Stimulated activated memory B cell treated with anti-CD40 and anti-IgM and Interleukin-4, amounts not matched to agents 10 μg/mL and 1 μg/mL and 100 μg/mL, for 72 hours (primary cell): ENCODE measurements around the gene TJP1.

Experiments used
- ATAC-seq: fragments of 150-1000 bp; cut with Tn5 transposase; 2 replicates; pipeline ENCODE4 v1.10.0; 2021
- H3K27ac Mint-ChIP-seq: one replicate; pipeline ENCODE4 v1.8.0; 2022; ENCODE audit warnings: mild to moderate bottlenecking, mixed read lengths
- H3K27me3 Mint-ChIP-seq: one replicate; pipeline ENCODE4 v1.8.0; 2022; ENCODE audit warnings: mixed read lengths
- H3K36me3 Mint-ChIP-seq: one replicate; pipeline ENCODE4 v1.8.0; 2022; ENCODE audit warnings: mixed read lengths
- H3K4me1 Mint-ChIP-seq: one replicate; pipeline ENCODE4 v1.8.0; 2022; ENCODE audit warnings: mixed read lengths
- H3K4me3 Mint-ChIP-seq: one replicate; pipeline ENCODE4 v1.8.0; 2022; ENCODE audit warnings: mild to moderate bottlenecking, moderate library complexity, mixed read lengths
- H3K9me3 Mint-ChIP-seq: one replicate; pipeline ENCODE4 v1.8.0; 2022; ENCODE audit warnings: mixed read lengths

Gene TJP1

DNA sequence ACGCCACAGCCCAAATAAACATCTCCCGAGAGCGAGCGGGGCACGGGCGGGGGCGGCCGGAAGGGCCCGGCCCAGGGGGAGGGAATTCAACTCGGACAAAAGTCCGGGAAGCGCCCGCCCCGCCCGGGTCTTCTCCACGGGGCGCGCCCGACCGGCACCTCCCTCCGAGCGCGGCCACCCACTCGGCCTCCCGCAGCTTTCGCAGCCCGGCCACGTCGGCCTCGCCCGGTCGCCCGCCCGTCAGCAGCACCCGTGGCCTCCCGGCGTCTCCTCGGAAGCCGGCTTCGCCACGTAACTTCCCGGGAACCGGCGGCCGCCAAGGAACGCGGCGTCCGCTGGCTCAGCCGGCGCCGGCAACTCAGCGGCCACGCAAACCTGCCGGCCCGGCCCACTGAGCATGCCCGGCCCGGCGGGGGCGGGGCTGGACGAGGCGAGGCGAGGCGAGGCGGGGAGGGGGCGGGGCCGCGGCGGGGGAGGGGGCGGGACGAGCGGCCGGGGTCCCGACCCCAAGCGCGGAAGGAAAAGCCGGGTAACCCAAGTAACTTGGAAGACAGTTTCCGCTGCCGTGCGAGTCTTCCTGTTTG lies at the start of gene TJP1:
TJP1 (minus strand) TSS at position 369 of the 584 bp plus-strand sequence. CDS start 440 bp downstream, outside the sequence.
- Mint-ChIP-seq H3K9me3 (peaks cover 9% of the 10 kb centered on the region), H3K4me3 (peak within 1 kb of the TSS; percentile 26), H3K27ac (no peak within 1 kb of the TSS), H3K4me1 (no peaks in the 10 kb centered on the region), H3K36me3 (no peaks in the 10 kb centered on the region), H3K27me3 (peaks cover 53% of the 10 kb centered on the region)
- ATAC-seq, result no peak

- ATAC-seq, result no peak
- no peak overlapping the region for H3K27ac Mint-ChIP-seq
- no peaks in the 10 kb centered on the region for H3K36me3 Mint-ChIP-seq
- H3K4me3 Mint-ChIP-seq, result no peak overlapping the region
- H3K27me3 Mint-ChIP-seq, result no peaks in the 10 kb centered on the region
- H3K4me1 Mint-ChIP-seq, result no peaks in the 10 kb centered on the region
- H3K9me3 Mint-ChIP-seq, result no peaks in the 10 kb centered on the region
Measured at GRCh38 chr15:29871401-29871800, 49.1 kb upstream of the TJP1 start.

DNA sequence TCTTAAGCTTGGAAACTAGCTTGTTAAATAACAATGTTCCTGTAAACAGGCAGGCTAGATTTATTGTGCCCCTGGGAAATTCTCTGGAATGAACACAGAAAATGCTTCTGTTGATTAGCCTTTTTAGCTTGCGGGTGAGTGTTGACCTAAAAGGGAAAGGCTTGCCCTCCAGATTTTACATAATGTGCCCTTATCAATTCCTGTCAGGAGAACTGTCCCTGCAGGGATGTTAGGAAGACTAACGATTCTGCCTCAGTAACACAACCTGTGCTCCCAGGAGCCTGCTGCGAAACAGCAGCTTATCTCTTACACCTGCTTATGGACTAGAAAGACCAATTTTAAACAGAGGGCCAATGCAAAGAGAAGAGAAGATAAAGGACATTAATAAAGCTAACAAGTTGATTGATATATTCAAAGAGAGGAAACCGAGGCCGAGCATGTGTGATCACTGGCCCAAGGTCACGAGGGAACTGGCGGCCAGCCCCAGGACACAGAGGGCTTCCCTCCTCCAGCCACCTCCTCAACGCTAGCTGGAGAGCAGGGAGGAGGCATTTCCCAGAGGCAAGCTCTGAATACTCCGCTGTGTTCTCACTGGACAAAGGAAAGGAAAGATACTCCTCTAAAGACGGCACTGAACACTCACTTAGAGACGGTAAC lies 48.4 kb upstream of the TJP1 start:
- H3K9me3 Mint-ChIP-seq, result no peaks in the 10 kb centered on the region
- no peaks in the 10 kb centered on the region for H3K36me3 Mint-ChIP-seq
- H3K4me3 Mint-ChIP-seq, result no peak overlapping the region
- no peaks in the 10 kb centered on the region for H3K4me1 Mint-ChIP-seq
- ATAC-seq, result no peak
- no peak overlapping the region for H3K27ac Mint-ChIP-seq
- H3K27me3 Mint-ChIP-seq, result peaks cover 4% of the 10 kb centered on the region

DNA sequence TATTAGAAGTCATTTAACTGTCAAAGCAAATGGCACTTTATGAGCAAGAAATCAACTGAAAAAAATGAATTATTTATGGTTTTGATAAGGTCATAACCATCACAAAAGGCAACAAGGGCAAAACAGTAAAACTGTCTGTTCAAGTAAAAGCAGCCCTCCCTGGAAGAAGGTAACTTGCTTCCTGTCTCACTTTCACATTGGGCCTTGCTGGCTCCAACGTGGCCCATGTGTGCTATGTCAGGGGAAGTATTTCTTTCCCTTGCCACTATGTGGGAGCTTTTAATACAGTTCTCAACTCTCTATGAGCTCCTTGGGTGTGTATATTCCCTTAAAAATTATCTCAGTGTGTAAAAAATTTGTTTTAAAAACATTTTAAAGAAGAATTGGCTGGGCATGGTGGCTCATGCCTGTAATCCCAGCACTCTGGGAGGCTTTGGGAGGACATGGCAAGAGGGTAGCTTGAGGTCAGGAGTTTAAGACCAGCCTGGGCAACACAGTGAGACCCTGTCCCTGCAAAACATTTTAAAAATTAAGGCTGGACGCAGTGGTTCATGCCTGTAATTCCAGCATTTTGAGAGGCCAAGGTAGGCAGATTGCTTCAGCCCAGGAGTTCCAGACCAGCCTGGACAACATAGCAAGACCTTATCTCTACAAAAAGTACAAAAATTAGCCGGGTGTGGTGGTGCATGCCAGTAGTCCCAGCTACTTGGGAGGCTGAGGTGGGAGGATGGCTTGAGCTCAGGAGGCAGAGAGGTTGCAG lies 45.2 kb upstream of the TJP1 start:
- no peaks in the 10 kb centered on the region for H3K4me1 Mint-ChIP-seq
- ATAC-seq, result no peak
- no peak overlapping the region for H3K27ac Mint-ChIP-seq
- H3K27me3 Mint-ChIP-seq, result peaks cover 9% of the 10 kb centered on the region
- no peaks in the 10 kb centered on the region for H3K9me3 Mint-ChIP-seq
- no peaks in the 10 kb centered on the region for H3K36me3 Mint-ChIP-seq
- no peak overlapping the region for H3K4me3 Mint-ChIP-seq

GRCh38 chr15:29866337-29866736 lies 44.1 kb upstream of the TJP1 start:
- no peaks in the 10 kb centered on the region for H3K36me3 Mint-ChIP-seq

DNA sequence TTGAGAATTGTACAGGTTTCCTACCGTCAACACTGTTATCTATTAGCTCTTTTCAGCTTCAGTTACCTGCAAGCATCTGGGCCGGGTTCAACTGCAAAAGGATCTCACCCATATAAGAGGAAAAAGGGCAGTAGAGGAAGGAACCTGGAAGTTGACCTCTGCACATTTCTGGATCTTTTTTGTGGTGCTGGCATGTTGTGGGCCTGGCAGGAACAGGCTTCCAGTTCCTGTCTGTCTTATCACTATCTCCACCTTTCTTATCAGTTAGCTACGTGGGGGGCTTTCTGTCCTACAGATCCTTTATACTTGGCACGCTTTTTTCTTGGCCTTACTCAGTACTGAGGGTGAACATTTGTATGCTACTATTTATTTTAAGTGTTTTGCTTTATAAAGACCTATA lies 42.2 kb upstream of the TJP1 start:
- no peaks in the 10 kb centered on the region for H3K4me1 Mint-ChIP-seq
- peaks cover 3% of the 10 kb centered on the region for H3K9me3 Mint-ChIP-seq
- H3K27me3 Mint-ChIP-seq, result peaks cover 9% of the 10 kb centered on the region
- no peak for ATAC-seq
- no peak overlapping the region for H3K4me3 Mint-ChIP-seq
- no peaks in the 10 kb centered on the region for H3K36me3 Mint-ChIP-seq
- H3K27ac Mint-ChIP-seq, result no peak overlapping the region

More at GRCh38 chr15:29866337-29866736, 44.1 kb upstream of the TJP1 start:
- Mint-ChIP-seq H3K27me3 (peaks cover 9% of the 10 kb centered on the region), H3K27ac (no peak overlapping the region), H3K4me1 (no peaks in the 10 kb centered on the region), H3K9me3 (no peaks in the 10 kb centered on the region), H3K4me3 (no peak overlapping the region)
- no peak for ATAC-seq

- Mint-ChIP-seq H3K27me3 (peaks cover 9% of the 10 kb centered on the region), H3K4me3 (no peak overlapping the region), H3K9me3 (peaks cover 3% of the 10 kb centered on the region), H3K36me3 (no peaks in the 10 kb centered on the region), H3K27ac (no peak overlapping the region), H3K4me1 (no peaks in the 10 kb centered on the region)
- ATAC-seq, result no peak
Measured at GRCh38 chr15:29863438-29863837, 41.2 kb upstream of the TJP1 start.

- no peak overlapping the region for H3K4me3 Mint-ChIP-seq
- H3K27me3 Mint-ChIP-seq, result peaks cover 9% of the 10 kb centered on the region
- H3K9me3 Mint-ChIP-seq, result peaks cover 3% of the 10 kb centered on the region
- no peak overlapping the region for H3K27ac Mint-ChIP-seq
- no peak for ATAC-seq
- no peaks in the 10 kb centered on the region for H3K36me3 Mint-ChIP-seq
- no peaks in the 10 kb centered on the region for H3K4me1 Mint-ChIP-seq
Measured at GRCh38 chr15:29862271-29862670, 40.0 kb upstream of the TJP1 start.

DNA sequence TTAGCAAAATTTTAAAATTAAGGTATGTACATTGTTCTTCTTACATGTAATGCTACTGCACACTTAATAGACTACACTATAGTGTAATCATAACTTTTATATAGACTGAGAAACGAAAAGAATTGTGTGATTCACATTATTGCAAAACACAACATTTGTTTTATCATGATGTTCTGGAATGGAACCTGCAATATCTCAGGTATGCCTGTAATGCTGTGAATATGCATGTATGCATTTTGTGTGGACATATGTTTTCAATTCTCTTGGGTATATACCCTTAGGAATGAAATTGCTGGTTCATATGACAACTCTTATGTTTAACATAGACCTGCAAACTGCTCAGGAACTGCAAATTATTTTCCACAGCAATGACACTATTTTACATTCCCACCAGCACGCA lies 38.6 kb upstream of the TJP1 start:
- peaks cover 3% of the 10 kb centered on the region for H3K9me3 Mint-ChIP-seq
- H3K27ac Mint-ChIP-seq, result no peak overlapping the region
- no peak for ATAC-seq

GRCh38 chr15:29859973-29860715 lies 37.9 kb upstream of the TJP1 start:
- no peak for ATAC-seq
- H3K36me3 Mint-ChIP-seq, result no peaks in the 10 kb centered on the region
- no peaks in the 10 kb centered on the region for H3K4me1 Mint-ChIP-seq
- H3K27me3 Mint-ChIP-seq, result peaks cover under 1% of the 10 kb centered on the region
- no peak overlapping the region for H3K27ac Mint-ChIP-seq
- no peak overlapping the region for H3K4me3 Mint-ChIP-seq
- peaks cover 3% of the 10 kb centered on the region for H3K9me3 Mint-ChIP-seq

More for the DNA sequence above, 38.6 kb upstream of the TJP1 start:
- Mint-ChIP-seq H3K36me3 (no peaks in the 10 kb centered on the region), H3K4me3 (no peak overlapping the region), H3K27me3 (peaks cover 7% of the 10 kb centered on the region), H3K4me1 (no peaks in the 10 kb centered on the region)

DNA sequence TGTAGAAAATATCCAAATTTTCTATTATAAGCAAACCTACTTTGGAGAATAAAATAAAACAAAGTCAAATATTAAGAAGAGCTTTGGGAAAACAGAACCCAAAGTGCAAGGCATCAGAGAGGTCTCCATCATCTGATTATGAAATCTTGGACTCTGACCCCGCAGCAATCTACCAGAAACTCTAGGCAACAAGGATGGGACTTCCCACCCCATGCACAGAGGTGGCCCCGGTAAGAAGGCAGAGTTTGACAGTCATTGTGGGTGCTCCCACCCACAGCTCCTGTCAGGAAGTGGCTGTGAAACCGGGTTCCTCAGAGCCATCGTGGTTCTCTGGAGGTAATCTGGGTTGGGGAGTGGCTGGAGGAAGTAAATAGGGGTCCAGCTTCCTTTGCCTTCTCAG lies 37.0 kb upstream of the TJP1 start:
- Mint-ChIP-seq H3K9me3 (peaks cover 3% of the 10 kb centered on the region), H3K27me3 (no peaks in the 10 kb centered on the region), H3K4me1 (no peaks in the 10 kb centered on the region), H3K27ac (no peak overlapping the region), H3K4me3 (no peak overlapping the region), H3K36me3 (no peaks in the 10 kb centered on the region)
- no peak for ATAC-seq

GRCh38 chr15:29857221-29857789 lies 35.0 kb upstream of the TJP1 start:
- Mint-ChIP-seq H3K4me3 (no peak overlapping the region), H3K9me3 (peaks cover 3% of the 10 kb centered on the region), H3K27me3 (no peaks in the 10 kb centered on the region), H3K27ac (no peak overlapping the region), H3K36me3 (no peaks in the 10 kb centered on the region), H3K4me1 (no peaks in the 10 kb centered on the region)
- no peak for ATAC-seq

- Mint-ChIP-seq H3K36me3 (no peaks in the 10 kb centered on the region), H3K27ac (no peak overlapping the region), H3K4me1 (no peaks in the 10 kb centered on the region), H3K4me3 (no peak overlapping the region), H3K27me3 (no peaks in the 10 kb centered on the region), H3K9me3 (no peaks in the 10 kb centered on the region)
- ATAC-seq, result no peak
Measured at GRCh38 chr15:29854413-29854812, 32.1 kb upstream of the TJP1 start.

DNA sequence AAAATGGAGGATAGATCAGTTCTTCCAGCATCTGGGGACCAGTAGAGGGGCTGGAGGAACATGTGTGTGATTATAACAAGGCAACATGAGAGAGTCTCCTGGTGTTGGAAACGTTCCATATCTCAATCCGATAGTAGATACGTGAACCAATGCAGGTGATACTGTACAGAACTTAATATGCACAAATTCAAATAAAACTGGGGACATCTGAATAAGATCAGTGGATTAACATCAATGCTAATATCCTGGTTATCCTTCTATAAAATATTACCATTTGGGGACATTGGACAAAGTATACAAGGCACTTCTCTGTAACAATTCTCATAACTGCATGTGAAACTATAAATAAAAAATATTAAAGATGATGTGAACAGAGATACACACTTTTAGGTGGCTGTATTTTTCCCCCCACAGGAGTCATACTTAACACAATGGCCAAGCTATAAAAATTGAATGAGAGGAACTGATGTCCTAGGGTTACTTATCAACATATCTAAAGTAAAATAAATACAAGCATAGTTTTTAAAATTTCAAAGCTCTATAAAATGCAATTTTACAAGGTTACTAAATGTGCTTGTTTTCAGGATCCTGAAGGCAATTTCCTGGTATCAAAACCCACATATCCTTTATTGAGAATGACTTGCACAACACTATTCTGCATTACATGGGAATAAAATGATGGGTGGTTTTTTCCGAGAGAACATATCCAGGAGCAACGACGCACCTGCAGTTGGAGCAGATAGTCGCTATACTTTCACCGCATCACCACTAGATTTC lies 31.1 kb upstream of the TJP1 start:
- ATAC-seq, result no peak
- Mint-ChIP-seq H3K4me1 (no peaks in the 10 kb centered on the region), H3K4me3 (no peak overlapping the region), H3K36me3 (no peaks in the 10 kb centered on the region), H3K27ac (no peak overlapping the region), H3K27me3 (no peaks in the 10 kb centered on the region), H3K9me3 (no peaks in the 10 kb centered on the region)
